Right cardiac atrium (tissue), 5 donors: ENCODE results near the gene ITIH5. TPM values are rescaled to one million over a fixed set of nuclear protein-coding genes. Genes with fewer than 3 reads are reported as not detected.
"Not testable (repeated sequence)": the region's sequence is repeated elsewhere in the genome, so short reads cannot be mapped to it uniquely, and the experiment has no call there.

ENCODE experiments used
- ATAC-seq, 2 donors: fragments of 200-7000 bp; cut with Tn5 transposase; one replicate each; pipeline versions ENCODE4 v1.8.0 to v1.9.1; 2020; ENCODE audit warnings: moderate library complexity in 2 of 2, mild to moderate bottlenecking in 1 of 2
- DNase-seq, 3 donors: peaks; one replicate each; pipeline ENCODE4 v3.0.0-alpha.2; 2020
- H3K27ac ChIP-seq: one replicate; pipeline ENCODE4 v1.5.1; 2013; ENCODE audit warnings: mild to moderate bottlenecking, low read length, control low read depth, moderate library complexity
- H3K27me3 ChIP-seq: one replicate; pipeline ENCODE4 v1.6.1; 2013; ENCODE audit not compliant: control insufficient read depth, insufficient read depth
- H3K4me1 ChIP-seq: one replicate; pipeline ENCODE4 v1.6.1; 2013; ENCODE audit warnings: low read length; ENCODE audit not compliant: control insufficient read depth, insufficient read depth
- H3K4me3 ChIP-seq: one replicate; pipeline ENCODE4 v1.5.1; 2013; ENCODE audit warnings: low read length, control low read depth
- H3K9me3 ChIP-seq: one replicate; pipeline ENCODE4 v1.6.1; 2013; ENCODE audit warnings: low read length; ENCODE audit not compliant: control insufficient read depth
- WGBS: extraction: QIAGEN DNeasy Blood & Tissue Kit; methylation state at CpG from one replicate; pipeline ENCODE4 v1.1.7; 2013; 5-methylcytosine and 5-hydroxymethylcytosine counted together
- intact Hi-C, 4 donors: fragments of 100-400 bp; cut with DNase I; formaldehyde crosslinking; loops; one replicate each; pipeline versions ENCODE4 v1.11.0 to v1.14.0; 2022 to 2023
- long read RNA-seq, 4 donors: library from polyadenylated mRNA; unstranded; transcript quantifications; one replicate each; pipeline ENCODE4 v2.0.0, GENCODE V29; 2020 to 2021
- polyA plus RNA-seq: library from polyadenylated mRNA; stranded (reverse); fragments of 200-250 nt; gene quantifications from one replicate; pipeline ENCODE4 v1.2.3, GENCODE V29; 2013
- total RNA-seq, 4 donors: library from RNA; stranded (reverse); fragmentation: NEBNext Ultra II Directional; extraction: Animal tissue kit (Norgen Biotek cat#: 25700); gene quantifications; one replicate each; pipeline ENCODE4 v1.2.1, GENCODE V29; 2021
- donor health status: healthy with polysubstance abuse.
- donor health status: DM: no; HTN: yes; CAD: no.
- donor health status: DM: no; HTN: no; CAD: no.
- donor health status: DM: no; HTN: yes; CAD: no; lungs with severe emphysema.
- donor health status: DM: yes; HTN: yes; CAD: no.

Gene ITIH5
- 1 to 10 TPM; 1.4 to 5.7 (median 3.5) TPM for total RNA-seq
- 2.5 TPM for polyA plus RNA-seq
- long read RNA-seq, donor 1, full-length matches to known transcripts: 1 of 4 reads
- long read RNA-seq, donor 1, partial matches to known transcripts: 1 of 4 reads
- long read RNA-seq, donor 1, other reads (novel, unspliced or antisense): 2 of 4 reads
- long read RNA-seq, donor 2, full-length matches to known transcripts: 2 of 4 reads
- long read RNA-seq, donor 2, partial matches to known transcripts: 0 of 4 reads
- long read RNA-seq, donor 2, other reads (novel, unspliced or antisense): 2 of 4 reads
- long read RNA-seq, donor 3, full-length matches to known transcripts: 7 of 15 reads
- long read RNA-seq, donor 3, partial matches to known transcripts: 8 of 15 reads
- long read RNA-seq, donor 3, other reads (novel, unspliced or antisense): 0 of 15 reads
- long read RNA-seq, donor 4, full-length matches to known transcripts: 7 of 9 reads
- long read RNA-seq, donor 4, partial matches to known transcripts: 1 of 9 reads
- long read RNA-seq, donor 4, other reads (novel, unspliced or antisense): 1 of 9 reads

DNA sequence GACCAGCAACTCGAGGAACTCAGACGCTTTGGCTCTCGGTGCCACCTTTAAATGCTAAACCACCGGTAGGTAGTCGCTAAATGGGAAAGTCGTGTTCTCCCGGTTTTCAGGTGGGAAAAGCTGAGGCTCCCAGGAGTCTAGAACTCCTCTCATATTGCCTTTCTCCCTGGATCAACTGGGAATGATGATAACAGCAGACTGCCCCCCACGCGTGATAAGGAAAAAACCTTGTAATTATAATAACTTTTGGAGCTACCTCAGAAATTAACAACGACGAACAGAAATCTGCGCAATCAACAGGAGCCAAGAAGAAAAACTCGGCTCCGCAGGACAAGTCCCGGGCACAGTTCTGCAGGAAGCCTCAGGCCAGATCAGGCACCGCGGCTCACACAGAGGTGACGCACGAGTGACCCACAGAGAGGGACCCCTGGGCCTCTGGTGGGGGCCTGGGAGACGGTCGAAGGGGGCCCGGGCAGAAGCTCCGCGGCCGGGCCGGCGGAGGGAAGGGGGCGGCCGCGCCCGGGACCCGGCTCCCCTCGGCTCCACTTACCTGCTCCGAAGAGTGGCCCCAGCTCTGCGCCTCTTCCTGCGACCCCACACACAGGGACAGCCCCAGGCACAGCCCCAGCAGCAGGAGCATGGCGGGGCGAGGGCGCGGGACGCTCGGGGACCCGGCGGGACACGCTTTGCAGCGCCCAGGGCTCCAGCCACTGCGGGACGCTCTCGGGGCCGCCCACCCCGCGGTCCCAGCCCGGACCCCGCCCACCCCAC, at the start of gene ITIH5:
ITIH5 (minus strand) TSS at position 714 of the 771 bp plus-strand sequence; CDS start at position 640, 74 bp downstream.
- DNase-seq: peak; percentile 15 to 60 (median 53)
- Histone ChIP-seq H3K27ac (no peak within 1 kb of the TSS), H3K27me3 (no peaks in the 10 kb centered on the region)

DNA sequence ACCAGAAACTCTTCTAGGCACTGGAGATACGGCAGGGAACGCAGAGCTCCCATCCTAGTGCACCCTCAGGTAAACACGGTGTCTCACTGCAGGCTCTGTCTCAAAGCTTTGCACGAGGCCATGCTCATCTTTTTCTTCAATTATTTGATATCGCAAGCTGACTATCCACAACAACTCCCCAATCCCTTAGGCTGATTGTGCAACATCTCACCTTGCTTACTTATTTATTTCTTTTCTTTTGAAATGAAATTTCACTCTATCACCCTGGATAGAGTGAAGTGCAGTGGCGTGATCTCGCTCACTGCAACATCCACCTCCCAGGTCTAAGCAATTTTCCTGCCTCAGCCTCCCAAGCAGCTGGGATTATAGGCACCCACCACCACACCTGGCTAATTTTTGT, 48.7 kb upstream of the ITIH5 start:
- no peaks in the 10 kb centered on the region for H3K9me3 ChIP-seq
- WGBS: 86% methylated on average over 7 of the region's 7 CpGs
- ATAC-seq (no peak), DNase-seq (no peak)
- no peak overlapping the region for H3K27ac ChIP-seq
- intact Hi-C loops: no loop called here
- H3K4me3 ChIP-seq: no peak overlapping the region
- H3K4me1 ChIP-seq: no peaks in the 10 kb centered on the region
- no peaks in the 10 kb centered on the region for H3K27me3 ChIP-seq

More for the DNA sequence above, at the start of gene ITIH5:
- peak; percentile 57 to 60 for ATAC-seq
- H3K9me3 ChIP-seq: no peaks in the 10 kb centered on the region
- H3K4me1 ChIP-seq: peaks cover 2% of the 10 kb centered on the region
- intact Hi-C loops: no loop called here
- under 1% methylated on average over 54 of the region's 54 CpGs for WGBS
- peak within 1 kb of the TSS; percentile 77 for H3K4me3 ChIP-seq

- H3K4me3 ChIP-seq, H3K9me3 ChIP-seq, H3K27ac ChIP-seq, H3K4me1 ChIP-seq, ATAC-seq, H3K27me3 ChIP-seq, DNase-seq, intact Hi-C loops: not testable (repeated sequence)
- 77% methylated on average over 5 of the region's 5 CpGs for WGBS
These were observed 44.3 kb upstream of the ITIH5 start for GRCh38 chr10:7711075-7711474.

DNA sequence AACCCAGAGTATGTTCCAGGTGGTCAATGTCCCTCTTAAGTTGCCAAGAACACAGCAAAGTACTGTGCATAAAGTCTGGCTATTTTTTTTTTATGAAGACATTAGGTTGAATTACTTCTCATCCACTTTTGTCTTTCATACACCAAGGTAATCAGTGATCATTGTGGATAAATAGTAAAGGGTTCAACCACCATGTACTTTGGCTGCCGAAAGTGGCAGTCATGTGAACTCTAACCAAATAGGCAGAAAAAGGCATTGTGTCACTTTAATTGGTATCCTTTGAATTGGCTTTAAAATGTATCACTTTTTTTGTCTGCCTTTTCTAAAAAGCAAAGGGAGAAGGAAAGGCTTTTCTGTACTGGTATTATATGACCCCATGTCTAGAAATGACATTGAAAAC, 43.7 kb upstream of the ITIH5 start:
- 91% methylated on average over 1 of the region's 1 CpG for WGBS

DNA sequence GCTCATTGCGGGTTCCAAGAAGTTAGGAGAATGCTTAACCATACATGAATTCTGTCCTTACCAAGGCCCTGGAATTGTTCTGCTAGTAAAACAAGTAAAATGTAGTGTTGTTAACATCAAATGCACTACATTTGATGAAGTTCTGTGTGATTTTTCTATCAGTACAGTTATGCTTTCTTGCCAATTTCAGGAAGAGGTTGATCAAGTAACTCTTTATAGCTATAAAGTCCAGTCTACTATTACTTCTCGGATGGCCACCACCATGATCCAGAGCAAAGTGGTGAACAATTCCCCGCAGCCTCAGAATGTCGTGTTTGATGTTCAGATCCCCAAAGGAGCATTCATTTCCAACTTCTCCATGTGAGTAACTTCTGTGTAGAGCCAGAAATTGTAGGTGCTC, 42.1 kb upstream of the ITIH5 start:
- no peak for ATAC-seq
- Histone ChIP-seq H3K4me1 (no peaks in the 10 kb centered on the region), H3K4me3 (no peak overlapping the region), H3K27me3 (no peaks in the 10 kb centered on the region), H3K27ac (no peak overlapping the region), H3K9me3 (no peaks in the 10 kb centered on the region)
- WGBS: 93% methylated on average over 4 of the region's 4 CpGs
- intact Hi-C loops: no loop called here
- no peak for DNase-seq

More for the DNA sequence above, 43.7 kb upstream of the ITIH5 start:
- Histone ChIP-seq H3K9me3 (no peaks in the 10 kb centered on the region), H3K4me3 (no peak overlapping the region), H3K27me3 (no peaks in the 10 kb centered on the region), H3K4me1 (no peaks in the 10 kb centered on the region), H3K27ac (no peak overlapping the region)
- intact Hi-C loops: no loop called here
- no peak for ATAC-seq
- no peak for DNase-seq

DNA sequence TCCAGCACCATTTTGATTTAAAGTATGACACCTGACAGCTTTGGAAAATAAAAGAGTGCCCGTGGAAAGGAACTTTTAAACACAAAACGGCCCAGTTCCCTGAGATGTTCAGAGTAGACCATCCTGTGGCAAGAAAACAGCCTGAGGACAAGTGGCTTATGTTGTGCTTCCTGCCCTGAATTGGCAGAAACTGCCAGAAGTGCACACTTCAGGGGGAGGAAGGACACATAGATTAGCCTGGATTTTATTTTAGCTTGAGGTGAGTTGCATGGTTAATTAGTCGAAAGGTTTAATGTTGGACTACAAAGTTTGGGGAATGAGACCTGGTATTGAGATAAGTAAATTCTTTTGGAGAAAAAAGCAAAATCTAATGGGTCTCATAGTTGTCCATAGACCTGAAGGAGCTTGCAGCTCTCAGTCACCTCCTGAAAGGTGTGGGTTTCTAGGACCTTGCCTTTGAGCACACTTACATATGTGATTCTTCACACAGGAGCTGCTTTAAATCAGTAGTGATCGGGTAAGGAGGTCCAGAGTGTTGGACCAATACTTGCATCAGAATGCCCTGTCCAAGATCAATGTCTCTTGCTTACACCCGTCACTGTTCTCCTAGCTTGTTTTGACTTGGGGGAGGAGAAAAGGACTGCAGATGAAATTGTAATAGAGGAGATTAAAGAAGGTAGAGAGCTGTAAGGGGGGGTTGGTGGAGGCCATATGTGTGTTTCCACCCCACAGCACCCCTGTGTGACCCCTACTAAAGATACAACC, 41.3 kb upstream of the ITIH5 start:
- intact Hi-C loops: no loop called here
- ATAC-seq: no peak

GRCh38 chr10:7707102-7707501, 40.3 kb upstream of the ITIH5 start:
- Histone ChIP-seq H3K27ac (no peak overlapping the region), H3K9me3 (no peaks in the 10 kb centered on the region), H3K4me3 (no peak overlapping the region), H3K27me3 (no peaks in the 10 kb centered on the region), H3K4me1 (no peaks in the 10 kb centered on the region)
- intact Hi-C loops: no loop called here
- ATAC-seq (no peak), DNase-seq (no peak)
- 76% methylated on average over 4 of the region's 4 CpGs for WGBS

More for the DNA sequence above, 41.3 kb upstream of the ITIH5 start:
- DNase-seq: no peak
- no peak overlapping the region for H3K4me3 ChIP-seq
- no peaks in the 10 kb centered on the region for H3K4me1 ChIP-seq
- no peak overlapping the region for H3K27ac ChIP-seq
- H3K27me3 ChIP-seq: no peaks in the 10 kb centered on the region
- WGBS: 87% methylated on average over 5 of the region's 5 CpGs
- H3K9me3 ChIP-seq: no peaks in the 10 kb centered on the region

- no peaks in the 10 kb centered on the region for H3K27me3 ChIP-seq
- no peaks in the 10 kb centered on the region for H3K9me3 ChIP-seq
- no peak overlapping the region for H3K27ac ChIP-seq
- no peaks in the 10 kb centered on the region for H3K4me1 ChIP-seq
- DNase-seq: no peak
- ATAC-seq: no peak
- no peak overlapping the region for H3K4me3 ChIP-seq
- WGBS: 85% methylated on average over 4 of the region's 4 CpGs
- intact Hi-C loops: no loop called here
These were observed 39.8 kb upstream of the ITIH5 start for GRCh38 chr10:7706534-7707073.

DNA sequence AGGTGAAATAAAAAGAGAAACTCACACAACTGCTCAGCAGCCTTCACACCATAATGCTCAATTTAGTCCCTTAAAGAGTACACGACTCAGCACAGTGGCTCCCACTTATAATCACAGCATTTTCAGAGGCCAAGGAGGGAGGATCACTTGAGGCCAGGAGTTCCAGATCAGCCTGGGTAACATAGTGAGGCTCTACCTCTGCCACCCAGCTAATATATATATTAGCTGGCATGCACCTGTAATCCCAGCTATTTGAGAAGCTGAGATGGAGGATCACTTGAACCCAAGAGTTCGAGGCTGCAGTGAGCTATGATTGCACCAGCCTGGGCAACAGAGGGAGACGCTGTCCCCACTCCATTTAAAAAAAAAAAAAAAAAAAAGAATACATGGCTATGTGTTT, 38.6 kb upstream of the ITIH5 start:
- intact Hi-C loops: no loop called here
- DNase-seq: no peak
- WGBS: 70% methylated on average over 3 of the region's 3 CpGs
- Histone ChIP-seq H3K27me3 (no peaks in the 10 kb centered on the region), H3K27ac (no peak overlapping the region), H3K4me3 (no peak overlapping the region), H3K4me1 (no peaks in the 10 kb centered on the region), H3K9me3 (no peaks in the 10 kb centered on the region)
- no peak for ATAC-seq

GRCh38 chr10:7704071-7705016, 37.6 kb upstream of the ITIH5 start:
- Histone ChIP-seq H3K27me3 (no peaks in the 10 kb centered on the region), H3K4me1 (no peaks in the 10 kb centered on the region), H3K9me3 (no peaks in the 10 kb centered on the region), H3K4me3 (no peak overlapping the region), H3K27ac (no peak overlapping the region)
- no peak for ATAC-seq
- WGBS: 84% methylated on average over 8 of the region's 8 CpGs
- intact Hi-C loops: no loop called here
- no peak for DNase-seq
